Liver (tissue), 9 donors: ENCODE measurements around the gene VSTM2L. TPM values are rescaled to one million over a fixed set of nuclear protein-coding genes. Genes with fewer than 3 reads are reported as not detected.

Source experiments
- DNase-seq: peaks from one replicate; pipeline ENCODE4 v3.0.0-alpha.2; 2017; ENCODE audit warnings: low spot score
- H3K27ac ChIP-seq, 2 donors: one replicate each; pipeline ENCODE4 v1.7.0; 2013; ENCODE audit warnings: inconsistent platforms in 2 of 2, low read length in 2 of 2, control low read depth in 1 of 2, low read depth in 1 of 2, mild to moderate bottlenecking in 1 of 2
- H3K27me3 ChIP-seq, 4 donors: one replicate each; pipeline versions ENCODE4 v1.6.1 to v1.7.0; 2013; ENCODE audit warnings: low read length in 3 of 4, inconsistent platforms in 1 of 4, mild to moderate bottlenecking in 1 of 4, moderate library complexity in 1 of 4; ENCODE audit not compliant: control insufficient read depth in 4 of 4, insufficient read depth in 4 of 4
- H3K36me3 ChIP-seq, 4 donors: one replicate each; pipeline versions ENCODE4 v1.6.1 to v1.7.0; 2013; ENCODE audit warnings: low read length in 3 of 4, mild to moderate bottlenecking in 3 of 4, low read depth in 1 of 4, moderate library complexity in 1 of 4; ENCODE audit not compliant: control insufficient read depth in 4 of 4, insufficient read depth in 3 of 4
- H3K4me1 ChIP-seq, 4 donors: one replicate each; pipeline versions ENCODE4 v1.6.1 to v1.7.0; 2013; ENCODE audit warnings: low read length in 3 of 4, mild to moderate bottlenecking in 3 of 4, moderate library complexity in 1 of 4; ENCODE audit not compliant: control insufficient read depth in 4 of 4, insufficient read depth in 4 of 4
- H3K4me3 ChIP-seq, 3 donors: one replicate each; pipeline versions ENCODE4 v1.6.1 to v1.7.0; 2013; ENCODE audit warnings: low read length in 3 of 3, control low read depth in 1 of 3, low read depth in 1 of 3, mild to moderate bottlenecking in 1 of 3
- H3K9ac ChIP-seq, 2 donors: one replicate each; pipeline ENCODE4 v1.7.0; 2013; ENCODE audit warnings: low read length in 2 of 2, mild to moderate bottlenecking in 2 of 2, moderate library complexity in 2 of 2, control low read depth in 1 of 2, low read depth in 1 of 2
- H3K9me3 ChIP-seq, 4 donors: one replicate each; pipeline versions ENCODE4 v1.6.1 to v1.7.0; 2013; ENCODE audit warnings: low read length in 3 of 4; ENCODE audit not compliant: control insufficient read depth in 4 of 4
- EGR1 ChIP-seq, 2 donors: IDR thresholded peaks; 2 replicates each; pipeline ENCODE4 v1.6.1; 2016 to 2018; ENCODE audit warnings: antibody characterized with exemption in 2 of 2, low read depth in 2 of 2
- FOXA1 ChIP-seq: IDR thresholded peaks from 2 replicates; pipeline ENCODE4 v1.6.1; 2016; ENCODE audit warnings: antibody characterized with exemption
- FOXA2 ChIP-seq: IDR thresholded peaks from 2 replicates; pipeline ENCODE4 v1.6.1; 2016; ENCODE audit warnings: antibody characterized with exemption
- GABPA ChIP-seq, 2 donors: IDR thresholded peaks in 1 of 2; conservative IDR thresholded peaks in 1 of 2; 2 replicates each; pipeline ENCODE4 v1.6.1; 2016; ENCODE audit warnings: antibody characterized with exemption in 2 of 2, mild to moderate bottlenecking in 1 of 2, moderate library complexity in 1 of 2
- HNF4A ChIP-seq, 2 donors: conservative IDR thresholded peaks; 2 replicates each; pipeline ENCODE4 v1.6.1; 2016; ENCODE audit warnings: antibody characterized with exemption in 2 of 2, mild to moderate bottlenecking in 2 of 2
- HNF4G ChIP-seq: IDR thresholded peaks from 2 replicates; pipeline ENCODE4 v1.6.1; 2016; ENCODE audit warnings: antibody characterized with exemption
- JUND ChIP-seq, 2 donors: IDR thresholded peaks; 2 replicates each; pipeline ENCODE4 v1.6.1; 2016; ENCODE audit warnings: antibody characterized with exemption in 2 of 2
- NR2F2 ChIP-seq: IDR thresholded peaks from 2 replicates; pipeline ENCODE4 v1.6.1; 2016; ENCODE audit warnings: antibody characterized with exemption
- RAD21 ChIP-seq, 2 donors: IDR thresholded peaks; 2 replicates each; pipeline ENCODE4 v1.6.1; 2016; ENCODE audit warnings: antibody characterized with exemption in 2 of 2, mild to moderate bottlenecking in 2 of 2
- RXRA ChIP-seq, 2 donors: IDR thresholded peaks; 2 replicates each; pipeline ENCODE4 v1.6.1; 2017 to 2018; ENCODE audit warnings: antibody characterized with exemption in 2 of 2, mild to moderate bottlenecking in 1 of 2
- SP1 ChIP-seq: IDR thresholded peaks from 2 replicates; pipeline ENCODE4 v1.6.1; 2018; ENCODE audit warnings: antibody characterized with exemption, mild to moderate bottlenecking
- TAF1 ChIP-seq: conservative IDR thresholded peaks from 2 replicates; pipeline ENCODE4 v1.6.1; 2016; ENCODE audit warnings: antibody characterized with exemption, mild to moderate bottlenecking
- YY1 ChIP-seq: IDR thresholded peaks from 2 replicates; pipeline ENCODE4 v1.6.1; 2016; ENCODE audit warnings: antibody characterized with exemption, mild to moderate bottlenecking
- WGBS: extraction: QIAGEN DNeasy Blood & Tissue Kit; methylation state at CpG from one replicate; pipeline ENCODE4 v1.1.7; 2013; 5-methylcytosine and 5-hydroxymethylcytosine counted together
- polyA plus RNA-seq, 2 donors: library from polyadenylated mRNA; stranded (reverse) in 1 of 2; unstranded in 1 of 2; fragments of 200-250 nt in 1 of 2; fragments of >200 nt in 1 of 2; fragmentation: Nextera tagmentation in 1 of 2; extraction: Ambion mirVana in 1 of 2; gene quantifications; one replicate each; pipeline versions ENCODE4 v1.2.1 to v1.2.3, GENCODE V29; 2013 to 2015
- total RNA-seq, 2 donors: library from RNA; depleted of rRNA; stranded (reverse); fragments of >200 nt; gene quantifications; one replicate each; pipeline ENCODE4 v1.2.3, GENCODE V29; 2014
- TF ChIP-seq, protein P1 (sequence below): IDR thresholded peaks from 2 replicates; pipeline ENCODE4 v1.6.1; 2016; ENCODE audit warnings: antibody characterized with exemption
- TF ChIP-seq, protein P2 (sequence below): IDR thresholded peaks from 2 replicates; pipeline ENCODE4 v1.6.1; 2016; ENCODE audit warnings: antibody characterized with exemption
- TF ChIP-seq, protein P3 (sequence below): fragments of 150-350 bp; IDR thresholded peaks from 2 replicates; pipeline ENCODE4 v1.5.1; 2017; ENCODE audit warnings: improper control_type of control experiment, low read depth, low read length; ENCODE audit not compliant: missing input control
- TF ChIP-seq, protein P4 (sequence below): IDR thresholded peaks from 2 replicates; pipeline ENCODE4 v1.6.1; 2016; ENCODE audit warnings: antibody characterized with exemption, mild to moderate bottlenecking
- TF ChIP-seq, protein P5 (sequence below): IDR thresholded peaks from 2 replicates; pipeline ENCODE4 v1.6.1; 2016; ENCODE audit warnings: antibody characterized with exemption
- donor health status: healthy.
- donor health status: healthy.
- donor health status: healthy.
- donor health status: healthy.
- donor health status: healthy.

The VSTM2L gene
- total and polyA plus RNA-seq, 4 donors = 0.31 to 0.79 (median 0.56) TPM

DNA sequence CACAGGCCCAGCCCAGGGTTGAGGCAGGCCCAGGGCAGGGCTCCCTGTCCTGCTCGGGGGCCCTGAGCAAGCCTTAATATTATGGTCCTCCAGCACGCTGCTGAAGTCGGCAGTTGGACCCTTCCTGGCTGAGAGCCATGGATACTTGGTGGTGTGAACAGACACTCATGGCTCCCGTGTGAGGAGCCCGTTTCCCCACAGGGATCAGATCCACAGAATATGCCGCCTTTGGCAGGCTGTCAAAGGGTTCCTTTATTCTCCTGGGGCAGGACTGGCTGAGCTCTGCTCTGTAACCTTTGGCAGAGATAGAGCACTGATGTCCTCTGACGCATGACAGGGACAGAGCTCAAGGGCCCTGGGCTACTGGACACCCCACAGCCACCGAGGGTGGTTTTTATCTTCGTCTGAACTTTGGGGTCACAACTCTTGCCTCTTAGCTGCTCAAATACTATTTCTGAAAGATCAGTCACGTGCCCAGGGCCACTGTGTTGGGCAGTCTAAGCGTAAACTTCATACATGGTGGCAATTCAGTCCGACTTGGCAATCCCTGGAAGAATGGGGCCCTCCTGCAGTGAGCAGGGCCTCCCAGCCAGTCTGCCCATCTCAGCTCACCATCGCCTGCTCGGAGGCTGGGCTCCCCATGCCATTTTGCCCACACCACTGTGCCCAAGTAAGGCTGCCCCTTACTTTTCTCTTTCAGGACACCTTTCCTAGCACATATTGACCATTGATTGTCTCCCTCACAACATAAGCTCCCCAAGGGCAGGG, 81.3 kb downstream of the VSTM2L start:
- no peak overlapping the region for H3K9ac ChIP-seq
- TF ChIP-seq, protein P1, sequence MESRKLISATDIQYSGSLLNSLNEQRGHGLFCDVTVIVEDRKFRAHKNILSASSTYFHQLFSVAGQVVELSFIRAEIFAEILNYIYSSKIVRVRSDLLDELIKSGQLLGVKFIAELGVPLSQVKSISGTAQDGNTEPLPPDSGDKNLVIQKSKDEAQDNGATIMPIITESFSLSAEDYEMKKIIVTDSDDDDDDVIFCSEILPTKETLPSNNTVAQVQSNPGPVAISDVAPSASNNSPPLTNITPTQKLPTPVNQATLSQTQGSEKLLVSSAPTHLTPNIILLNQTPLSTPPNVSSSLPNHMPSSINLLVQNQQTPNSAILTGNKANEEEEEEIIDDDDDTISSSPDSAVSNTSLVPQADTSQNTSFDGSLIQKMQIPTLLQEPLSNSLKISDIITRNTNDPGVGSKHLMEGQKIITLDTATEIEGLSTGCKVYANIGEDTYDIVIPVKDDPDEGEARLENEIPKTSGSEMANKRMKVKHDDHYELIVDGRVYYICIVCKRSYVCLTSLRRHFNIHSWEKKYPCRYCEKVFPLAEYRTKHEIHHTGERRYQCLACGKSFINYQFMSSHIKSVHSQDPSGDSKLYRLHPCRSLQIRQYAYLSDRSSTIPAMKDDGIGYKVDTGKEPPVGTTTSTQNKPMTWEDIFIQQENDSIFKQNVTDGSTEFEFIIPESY = peak; percentile 31
- TF ChIP-seq GABPA (IDR thresholded peaks at IDR 0.05 in 1 of 2, conservative IDR thresholded peaks at IDR 0.05 in 1 of 2) (no peak), SP1 (peak; percentile 91), NR2F2 (peak; percentile 26), HNF4G (no peak), JUND (IDR thresholded peaks at IDR 0.05) (peak; percentile 27 to 69), HNF4A (conservative IDR thresholded peaks at IDR 0.05) (peak; percentile 72 to 88), FOXA2 (no peak), TAF1 (no peak), EGR1 (IDR thresholded peaks at IDR 0.05; ENCODE audit: low read depth in 2 of 2) (no peak), RAD21 (IDR thresholded peaks at IDR 0.05) (peak in 1 of 2 donors; percentile 35), YY1 (peak; percentile 71), FOXA1 (no peak), RXRA (IDR thresholded peaks at IDR 0.05) (peak; percentile 86 to 92)
- TF ChIP-seq, protein P2, sequence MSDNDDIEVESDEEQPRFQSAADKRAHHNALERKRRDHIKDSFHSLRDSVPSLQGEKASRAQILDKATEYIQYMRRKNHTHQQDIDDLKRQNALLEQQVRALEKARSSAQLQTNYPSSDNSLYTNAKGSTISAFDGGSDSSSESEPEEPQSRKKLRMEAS = peak; percentile 52
- TF ChIP-seq, protein P3, sequence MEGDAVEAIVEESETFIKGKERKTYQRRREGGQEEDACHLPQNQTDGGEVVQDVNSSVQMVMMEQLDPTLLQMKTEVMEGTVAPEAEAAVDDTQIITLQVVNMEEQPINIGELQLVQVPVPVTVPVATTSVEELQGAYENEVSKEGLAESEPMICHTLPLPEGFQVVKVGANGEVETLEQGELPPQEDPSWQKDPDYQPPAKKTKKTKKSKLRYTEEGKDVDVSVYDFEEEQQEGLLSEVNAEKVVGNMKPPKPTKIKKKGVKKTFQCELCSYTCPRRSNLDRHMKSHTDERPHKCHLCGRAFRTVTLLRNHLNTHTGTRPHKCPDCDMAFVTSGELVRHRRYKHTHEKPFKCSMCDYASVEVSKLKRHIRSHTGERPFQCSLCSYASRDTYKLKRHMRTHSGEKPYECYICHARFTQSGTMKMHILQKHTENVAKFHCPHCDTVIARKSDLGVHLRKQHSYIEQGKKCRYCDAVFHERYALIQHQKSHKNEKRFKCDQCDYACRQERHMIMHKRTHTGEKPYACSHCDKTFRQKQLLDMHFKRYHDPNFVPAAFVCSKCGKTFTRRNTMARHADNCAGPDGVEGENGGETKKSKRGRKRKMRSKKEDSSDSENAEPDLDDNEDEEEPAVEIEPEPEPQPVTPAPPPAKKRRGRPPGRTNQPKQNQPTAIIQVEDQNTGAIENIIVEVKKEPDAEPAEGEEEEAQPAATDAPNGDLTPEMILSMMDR = no peak
- TF ChIP-seq, protein P4, sequence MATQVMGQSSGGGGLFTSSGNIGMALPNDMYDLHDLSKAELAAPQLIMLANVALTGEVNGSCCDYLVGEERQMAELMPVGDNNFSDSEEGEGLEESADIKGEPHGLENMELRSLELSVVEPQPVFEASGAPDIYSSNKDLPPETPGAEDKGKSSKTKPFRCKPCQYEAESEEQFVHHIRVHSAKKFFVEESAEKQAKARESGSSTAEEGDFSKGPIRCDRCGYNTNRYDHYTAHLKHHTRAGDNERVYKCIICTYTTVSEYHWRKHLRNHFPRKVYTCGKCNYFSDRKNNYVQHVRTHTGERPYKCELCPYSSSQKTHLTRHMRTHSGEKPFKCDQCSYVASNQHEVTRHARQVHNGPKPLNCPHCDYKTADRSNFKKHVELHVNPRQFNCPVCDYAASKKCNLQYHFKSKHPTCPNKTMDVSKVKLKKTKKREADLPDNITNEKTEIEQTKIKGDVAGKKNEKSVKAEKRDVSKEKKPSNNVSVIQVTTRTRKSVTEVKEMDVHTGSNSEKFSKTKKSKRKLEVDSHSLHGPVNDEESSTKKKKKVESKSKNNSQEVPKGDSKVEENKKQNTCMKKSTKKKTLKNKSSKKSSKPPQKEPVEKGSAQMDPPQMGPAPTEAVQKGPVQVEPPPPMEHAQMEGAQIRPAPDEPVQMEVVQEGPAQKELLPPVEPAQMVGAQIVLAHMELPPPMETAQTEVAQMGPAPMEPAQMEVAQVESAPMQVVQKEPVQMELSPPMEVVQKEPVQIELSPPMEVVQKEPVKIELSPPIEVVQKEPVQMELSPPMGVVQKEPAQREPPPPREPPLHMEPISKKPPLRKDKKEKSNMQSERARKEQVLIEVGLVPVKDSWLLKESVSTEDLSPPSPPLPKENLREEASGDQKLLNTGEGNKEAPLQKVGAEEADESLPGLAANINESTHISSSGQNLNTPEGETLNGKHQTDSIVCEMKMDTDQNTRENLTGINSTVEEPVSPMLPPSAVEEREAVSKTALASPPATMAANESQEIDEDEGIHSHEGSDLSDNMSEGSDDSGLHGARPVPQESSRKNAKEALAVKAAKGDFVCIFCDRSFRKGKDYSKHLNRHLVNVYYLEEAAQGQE = peak; percentile 76
- TF ChIP-seq, protein P5, sequence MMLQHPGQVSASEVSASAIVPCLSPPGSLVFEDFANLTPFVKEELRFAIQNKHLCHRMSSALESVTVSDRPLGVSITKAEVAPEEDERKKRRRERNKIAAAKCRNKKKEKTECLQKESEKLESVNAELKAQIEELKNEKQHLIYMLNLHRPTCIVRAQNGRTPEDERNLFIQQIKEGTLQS = no peak
- peak overlapping the region in 1 of 2 donors; percentile 51 for H3K27ac ChIP-seq
- no peaks in the 10 kb centered on the region for H3K27me3 ChIP-seq
- no peaks in the 10 kb centered on the region for H3K9me3 ChIP-seq
- peaks cover 16 to 53% (median 46%) of the 10 kb centered on the region in 4 donors for H3K4me1 ChIP-seq
- no peaks in the 10 kb centered on the region for H3K36me3 ChIP-seq
- DNase-seq = no peak
- H3K4me3 ChIP-seq = no peak overlapping the region
- WGBS = 46% methylated on average over 14 of the region's 14 CpGs
